Fibroblast of lung (primary cell): ENCODE results near the gene RNPEPL1. TPM values are rescaled to one million over a fixed set of nuclear protein-coding genes. Genes with fewer than 3 reads are reported as not detected.
A peak's percentile ranks its signal among the peaks of the same experiment; 100 is the strongest.

ENCODE experiments used
- DNase-seq, 2 donors: peaks; one replicate each; pipeline versions ENCODE4 v3.0.0 to v3.0.0-alpha.2; 2010; ENCODE audit warnings: low read depth in 2 of 2
- H2AFZ ChIP-seq: 2 replicates; pipeline ENCODE4 v1.5.1; 2012; ENCODE audit warnings: low read length, control low read depth, inconsistent platforms
- H3K27ac ChIP-seq: 2 replicates; pipeline ENCODE4 v1.5.1; 2011; ENCODE audit warnings: low read length, control low read depth; ENCODE audit not compliant: insufficient read depth
- H3K27me3 ChIP-seq: 2 replicates; pipeline ENCODE4 v1.5.1; 2011; ENCODE audit warnings: mild to moderate bottlenecking, low read length; ENCODE audit not compliant: control insufficient read depth, insufficient read depth
- H3K36me3 ChIP-seq: 2 replicates; pipeline ENCODE4 v1.5.1; 2011; ENCODE audit warnings: low read length; ENCODE audit not compliant: control insufficient read depth, insufficient read depth
- H3K4me1 ChIP-seq: 2 replicates; pipeline ENCODE4 v1.5.1; 2011; ENCODE audit warnings: low read length; ENCODE audit not compliant: control insufficient read depth, insufficient read depth; ENCODE audit errors: extremely low read depth
- H3K4me2 ChIP-seq: 2 replicates; pipeline ENCODE4 v1.5.1; 2011; ENCODE audit warnings: low read length, control low read depth; ENCODE audit not compliant: insufficient read depth; ENCODE audit errors: extremely low read depth
- H3K4me3 ChIP-seq, 4 experiments: fragments of 200-600 bp in 1 of 4; sonication (generic) in 1 of 4; replicated peaks in 1 of 4; 2 replicates each; pipeline ENCODE4 v1.5.1; 2011 to 2016; ENCODE audit warnings: low read length in 4 of 4, low read depth in 3 of 4, mild to moderate bottlenecking in 3 of 4, control low read depth in 2 of 4, inconsistent platforms in 1 of 4, mixed read lengths in 1 of 4; ENCODE audit not compliant: insufficient read depth in 1 of 4; ENCODE audit errors: control extremely low read depth in 1 of 4
- H3K79me2 ChIP-seq: 2 replicates; pipeline ENCODE4 v1.5.1; 2012; ENCODE audit warnings: mild to moderate bottlenecking, low read length, inconsistent platforms; ENCODE audit not compliant: control insufficient read depth, insufficient read depth
- H3K9ac ChIP-seq: 2 replicates; pipeline ENCODE4 v1.5.1; 2011; ENCODE audit warnings: mild to moderate bottlenecking, low read length, control low read depth; ENCODE audit not compliant: insufficient read depth
- H3K9me3 ChIP-seq: 2 replicates; pipeline ENCODE4 v1.5.1; 2012; ENCODE audit warnings: low read depth, low read length; ENCODE audit not compliant: control insufficient read depth, insufficient read depth
- H4K20me1 ChIP-seq: 2 replicates; pipeline ENCODE4 v1.5.1; 2011; ENCODE audit warnings: low read length; ENCODE audit not compliant: control insufficient read depth, insufficient read depth; ENCODE audit errors: extremely low read depth
- CTCF ChIP-seq, 2 donors: IDR thresholded peaks in 1 of 2; conservative IDR thresholded peaks in 1 of 2; 1 replicate in 1 of 2; 2 replicates in 1 of 2; pipeline ENCODE4 v1.5.1; 2011 to 2012; ENCODE audit warnings: low read length in 2 of 2, control low read depth in 1 of 2, inconsistent platforms in 1 of 2, low read depth in 1 of 2, mild to moderate bottlenecking in 1 of 2
- EZH2 ChIP-seq: IDR thresholded peaks from 2 replicates; pipeline ENCODE4 v1.5.1; 2012; ENCODE audit warnings: low read length, control low read depth, mild to moderate bottlenecking; ENCODE audit errors: missing control alignments
- polyA plus RNA-seq, 2 donors: library from polyadenylated mRNA; depleted of rRNA in 1 of 2; stranded (reverse) in 1 of 2; unstranded in 1 of 2; fragments of >200 nt; gene quantifications; 2 replicates each; pipeline ENCODE4 v1.2.1, GENCODE V29; 2011 to 2012; ENCODE audit warnings: missing spikeins in 1 of 2
- total RNA-seq: library from RNA; depleted of rRNA; stranded (reverse); fragments of >200 nt; gene quantifications from 2 replicates; pipeline ENCODE4 v1.2.1, GENCODE V29; 2014

Gene RNPEPL1
- total and polyA plus RNA-seq, 2 donors (not counting 1 experiment from before 2014, with no cell fraction given), result 7.9 to 20.6 TPM

GRCh38 chr2:240620859-240621258 is 52.6 kb downstream of the RNPEPL1 start:
- no peak overlapping the region for H3K4me3 ChIP-seq

GRCh38 chr2:240622060-240622411 is 53.8 kb downstream of the RNPEPL1 start:
- H3K4me3 ChIP-seq, result no peak overlapping the region
- H3K27me3 ChIP-seq, result no peaks in the 10 kb centered on the region
- H2AFZ ChIP-seq, result no peak overlapping the region
- H3K4me1 ChIP-seq, result no peaks in the 10 kb centered on the region
- no peaks in the 10 kb centered on the region for H3K79me2 ChIP-seq
- no peaks in the 10 kb centered on the region for H3K36me3 ChIP-seq
- TF ChIP-seq CTCF (conservative IDR thresholded peaks at IDR 0.05 in 1 of 2, IDR thresholded peaks at IDR 0.05 in 1 of 2; ENCODE audit: low read depth in 1 of 2, low read length in 2 of 2) (no peak), EZH2 (no peak)
- no peaks in the 10 kb centered on the region for H4K20me1 ChIP-seq
- DNase-seq, result no peak
- H3K9ac ChIP-seq, result no peak overlapping the region
- H3K4me2 ChIP-seq, result no peak overlapping the region
- no peaks in the 10 kb centered on the region for H3K9me3 ChIP-seq
- H3K27ac ChIP-seq, result no peak overlapping the region

More at GRCh38 chr2:240620859-240621258, 52.6 kb downstream of the RNPEPL1 start:
- TF ChIP-seq EZH2 (no peak), CTCF (conservative IDR thresholded peaks at IDR 0.05 in 1 of 2, IDR thresholded peaks at IDR 0.05 in 1 of 2; ENCODE audit: low read depth in 1 of 2, low read length in 2 of 2) (no peak)
- Histone ChIP-seq H4K20me1 (no peaks in the 10 kb centered on the region), H3K9me3 (no peaks in the 10 kb centered on the region), H3K27ac (no peak overlapping the region), H3K36me3 (no peaks in the 10 kb centered on the region), H3K9ac (no peak overlapping the region), H3K4me2 (no peak overlapping the region), H2AFZ (no peak overlapping the region), H3K79me2 (no peaks in the 10 kb centered on the region), H3K27me3 (no peaks in the 10 kb centered on the region), H3K4me1 (no peaks in the 10 kb centered on the region)
- no peak for DNase-seq

GRCh38 chr2:240622531-240623235 is 54.4 kb downstream of the RNPEPL1 start:
- Histone ChIP-seq H3K4me1 (no peaks in the 10 kb centered on the region), H3K9me3 (no peaks in the 10 kb centered on the region)

More at GRCh38 chr2:240622531-240623235, 54.4 kb downstream of the RNPEPL1 start:
- no peak overlapping the region for H3K4me3 ChIP-seq
- no peaks in the 10 kb centered on the region for H3K79me2 ChIP-seq
- DNase-seq, result peak in 1 of 2 donors; percentile 14
- no peak overlapping the region for H3K9ac ChIP-seq
- no peaks in the 10 kb centered on the region for H4K20me1 ChIP-seq
- no peak overlapping the region for H3K4me2 ChIP-seq
- H2AFZ ChIP-seq, result no peak overlapping the region
- H3K36me3 ChIP-seq, result no peaks in the 10 kb centered on the region
- no peak overlapping the region for H3K27ac ChIP-seq
- TF ChIP-seq CTCF (conservative IDR thresholded peaks at IDR 0.05 in 1 of 2, IDR thresholded peaks at IDR 0.05 in 1 of 2; ENCODE audit: low read depth in 1 of 2, low read length in 2 of 2), result no peak
- TF ChIP-seq EZH2, result no peak
- H3K27me3 ChIP-seq, result no peaks in the 10 kb centered on the region
